ENCODE data around the gene CCDC61.

The CCDC61 gene

GRCh38 chr19:45994998-45995714 lies at the start of gene CCDC61:
Gene CCDC61 (plus strand): TSS chr19:45995467. CDS start chr19:46003019, 7,552 bp downstream.
- peak; percentile 77 to 93 (median 93) for DNase-seq (ENCODE audit: low read depth in 3 of 3)

- DNase-seq (ENCODE audit: low read depth in 3 of 3): no peak
These were observed 47.3 kb upstream of the CCDC61 start for GRCh38 chr19:45947926-45948325.

GRCh38 chr19:45952341-45952685 lies 43.0 kb upstream of the CCDC61 start:
- no peak for DNase-seq (ENCODE audit: low read depth in 3 of 3)

GRCh38 chr19:45952686-45953505 lies 42.4 kb upstream of the CCDC61 start:
- peak in 1 of 3 experiments; percentile 6 for DNase-seq (ENCODE audit: low read depth in 3 of 3)

- DNase-seq (ENCODE audit: low read depth in 3 of 3): no peak
These were observed 41.6 kb upstream of the CCDC61 start for GRCh38 chr19:45953676-45954075.

GRCh38 chr19:45954156-45954555 lies 41.1 kb upstream of the CCDC61 start:
- DNase-seq (ENCODE audit: low read depth in 3 of 3): no peak

GRCh38 chr19:45955905-45956608 lies 39.2 kb upstream of the CCDC61 start:
- no peak for DNase-seq (ENCODE audit: low read depth in 3 of 3)

GRCh38 chr19:45958320-45958719 lies 36.9 kb upstream of the CCDC61 start:
- DNase-seq (ENCODE audit: low read depth in 3 of 3): no peak

GRCh38 chr19:45958769-45959516 lies 36.3 kb upstream of the CCDC61 start:
- no peak for DNase-seq (ENCODE audit: low read depth in 3 of 3)

GRCh38 chr19:45959517-45960025 lies 35.7 kb upstream of the CCDC61 start:
- DNase-seq (ENCODE audit: low read depth in 3 of 3): no peak

- no peak for DNase-seq (ENCODE audit: low read depth in 3 of 3)
These were observed 34.6 kb upstream of the CCDC61 start for GRCh38 chr19:45960595-45961235.

GRCh38 chr19:45962021-45962420 lies 33.2 kb upstream of the CCDC61 start:
- no peak for DNase-seq (ENCODE audit: low read depth in 3 of 3)

GRCh38 chr19:45967246-45967645 lies 28.0 kb upstream of the CCDC61 start:
- DNase-seq (ENCODE audit: low read depth in 3 of 3): no peak

GRCh38 chr19:45968626-45969025 lies 26.6 kb upstream of the CCDC61 start:
- DNase-seq (ENCODE audit: low read depth in 3 of 3): no peak

- no peak for DNase-seq (ENCODE audit: low read depth in 3 of 3)
These were observed 25.6 kb upstream of the CCDC61 start for GRCh38 chr19:45969676-45970075.

- DNase-seq (ENCODE audit: low read depth in 3 of 3): no peak
These were observed 23.9 kb upstream of the CCDC61 start for GRCh38 chr19:45971260-45971902.

- peak in 2 of 3 experiments; percentile 31 to 46 for DNase-seq (ENCODE audit: low read depth in 3 of 3)
These were observed 23.0 kb upstream of the CCDC61 start for GRCh38 chr19:45972081-45972946.

GRCh38 chr19:45972947-45973540 lies 22.2 kb upstream of the CCDC61 start:
- DNase-seq (ENCODE audit: low read depth in 3 of 3): no peak

Data from stimulated activated CD4-positive, alpha-beta T cell treated with anti-CD3 and anti-CD28 coated beads, TNF-alpha, amount 100 ng/mL, for 4 hours (primary cell).